ENCODE measurements around the gene SCLY. TPM values are rescaled to one million over a fixed set of nuclear protein-coding genes. Genes with fewer than 3 reads are reported as not detected.

SCLY gene
- total and polyA plus RNA-seq, 7 donors: 4.6 to 10.1 (median 6.5) TPM

GRCh38 chr2:238105506-238106338 is 44.9 kb downstream of the SCLY start:
- Histone ChIP-seq H3K4me3 (no peak overlapping the region), H3K27ac (no peak overlapping the region), H3K9me3 (no peaks in the 10 kb centered on the region), H3K27me3 (ENCODE audit: insufficient read depth in 3 of 3, low read length in 2 of 3) (no peaks in the 10 kb centered on the region), H3K4me1 (peaks cover 7% of the 10 kb centered on the region), H3K36me3 (ENCODE audit: insufficient read depth in 1 of 2, low read depth in 1 of 2) (no peaks in the 10 kb centered on the region)
- DNase-seq (peak; percentile 8 to 40), ATAC-seq (no peak)
- intact Hi-C loops (cut with DNase I): no loop called here
- TF ChIP-seq CTCF (IDR thresholded peaks at IDR 0.05): no peak
- 87 to 90% (median 89%) methylated on average over 25 to 28 of the region's 28 CpGs for WGBS, 3 donors

- Histone ChIP-seq H3K4me1 (peaks cover 7% of the 10 kb centered on the region), H3K27ac (no peak overlapping the region), H3K27me3 (ENCODE audit: insufficient read depth in 3 of 3, low read length in 2 of 3) (no peaks in the 10 kb centered on the region), H3K9me3 (no peaks in the 10 kb centered on the region), H3K4me3 (no peak overlapping the region), H3K36me3 (ENCODE audit: insufficient read depth in 1 of 2, low read depth in 1 of 2) (no peaks in the 10 kb centered on the region)
- intact Hi-C loops (cut with DNase I): no loop called here
- WGBS, 3 donors: 66 to 84% (median 79%) methylated on average over 8 to 13 of the region's 13 CpGs
- ATAC-seq (no peak), DNase-seq (no peak)
- TF ChIP-seq CTCF (IDR thresholded peaks at IDR 0.05): no peak
Measured at GRCh38 chr2:238106339-238106697, 45.5 kb downstream of the SCLY start.

GRCh38 chr2:238106698-238107524 is 46.1 kb downstream of the SCLY start:
- WGBS, 3 donors: 85 to 87% (median 85%) methylated on average over 28 of the region's 28 CpGs
- no peak overlapping the region for H3K27ac ChIP-seq
- no peaks in the 10 kb centered on the region for H3K9me3 ChIP-seq
- H3K27me3 ChIP-seq (ENCODE audit: insufficient read depth in 3 of 3, low read length in 2 of 3): no peaks in the 10 kb centered on the region
- TF ChIP-seq CTCF (IDR thresholded peaks at IDR 0.05): no peak
- ATAC-seq (no peak), DNase-seq (peak; percentile 10 to 39)
- peaks cover 7% of the 10 kb centered on the region for H3K4me1 ChIP-seq
- intact Hi-C loops (cut with DNase I): no loop called here
- no peaks in the 10 kb centered on the region for H3K36me3 ChIP-seq (ENCODE audit: insufficient read depth in 1 of 2, low read depth in 1 of 2)
- no peak overlapping the region for H3K4me3 ChIP-seq

GRCh38 chr2:238107525-238108422 is 47.0 kb downstream of the SCLY start:
- H3K4me3 ChIP-seq: no peak overlapping the region
- 90% methylated on average over 28 of the region's 28 CpGs for WGBS, 3 donors

More at GRCh38 chr2:238107525-238108422, 47.0 kb downstream of the SCLY start:
- DNase-seq: peak; percentile 9 to 36
- Histone ChIP-seq H3K4me1 (peaks cover 7% of the 10 kb centered on the region), H3K27me3 (ENCODE audit: insufficient read depth in 3 of 3, low read length in 2 of 3) (no peaks in the 10 kb centered on the region), H3K36me3 (ENCODE audit: insufficient read depth in 1 of 2, low read depth in 1 of 2) (no peaks in the 10 kb centered on the region), H3K27ac (no peak overlapping the region), H3K9me3 (peaks cover 3% of the 10 kb centered on the region)
- intact Hi-C loops (cut with DNase I): no loop called here
- ATAC-seq: peak in 1 of 4 donors; percentile 6
- TF ChIP-seq CTCF (IDR thresholded peaks at IDR 0.05): no peak

Measured in psoas muscle (tissue), 8 donors.